Fibroblast of villous mesenchyme (primary cell): Measurements from ENCODE around the gene NRIP1. TPM values are rescaled to one million over a fixed set of nuclear protein-coding genes. Genes with fewer than 3 reads are reported as not detected.
A peak's percentile ranks its signal among the peaks of the same experiment; 100 is the strongest.

Experiments
- DNase-seq: peaks from one replicate; pipeline ENCODE4 v3.0.0-alpha.2; 2010; ENCODE audit warnings: low read depth
- H3K4me3 ChIP-seq: 2 replicates; pipeline ENCODE4 v1.5.1; 2011; ENCODE audit warnings: low read depth, mild to moderate bottlenecking, low read length
- CTCF ChIP-seq: IDR thresholded peaks from 2 replicates; pipeline ENCODE4 v1.5.1; 2012; ENCODE audit warnings: low read depth, mild to moderate bottlenecking, low read length; ENCODE audit not compliant: insufficient read depth
- total RNA-seq: library from RNA; depleted of rRNA; stranded (reverse); fragments of >200 nt; gene quantifications from 2 replicates; pipeline ENCODE4 v1.2.3, GENCODE V29; 2012

The NRIP1 gene
- total RNA-seq, 1 donor: 56.6 TPM

GRCh38 chr21:15018382-15018781 lies 46.4 kb downstream of the NRIP1 start:
- DNase-seq: no peak
- TF ChIP-seq CTCF: no peak
- no peak overlapping the region for H3K4me3 ChIP-seq

- peak; percentile 75 for DNase-seq
- TF ChIP-seq CTCF: no peak
- no peak overlapping the region for H3K4me3 ChIP-seq
Measured at GRCh38 chr21:15015622-15016471, 49.0 kb downstream of the NRIP1 start.

- no peak for DNase-seq
- no peak overlapping the region for H3K4me3 ChIP-seq
- no peak for TF ChIP-seq CTCF
Measured at GRCh38 chr21:15014221-15014620, 50.6 kb downstream of the NRIP1 start.

GRCh38 chr21:15011967-15012366 lies 52.8 kb downstream of the NRIP1 start:
- no peak overlapping the region for H3K4me3 ChIP-seq
- DNase-seq: peak; percentile 55
- no peak for TF ChIP-seq CTCF

- peak; percentile 70 for DNase-seq
Measured at GRCh38 chr21:15010645-15011044, 54.2 kb downstream of the NRIP1 start.

GRCh38 chr21:15009837-15010363 lies 54.9 kb downstream of the NRIP1 start:
- TF ChIP-seq CTCF: no peak
- no peak overlapping the region for H3K4me3 ChIP-seq
- DNase-seq: peak; percentile 73

More at GRCh38 chr21:15010645-15011044, 54.2 kb downstream of the NRIP1 start:
- no peak for TF ChIP-seq CTCF
- no peak overlapping the region for H3K4me3 ChIP-seq
